Right atrium auricular region (tissue), 2 donors: Measurements from ENCODE around the gene NPRL2. TPM values are rescaled to one million over a fixed set of nuclear protein-coding genes. Genes with fewer than 3 reads are reported as not detected.

Experiments used
- DNase-seq: peaks from one replicate; pipeline ENCODE4 v3.0.0-alpha.2; 2019; ENCODE audit warnings: low spot score
- H3K27ac ChIP-seq, 2 donors: fragments of 200-600 bp; sonication (generic); 1 replicate in 1 of 2; 2 replicates in 1 of 2; pipeline ENCODE4 v1.5.1; 2016 to 2019
- H3K27me3 ChIP-seq, 2 donors: fragments of 200-600 bp; sonication (generic); one replicate each; pipeline versions ENCODE4 v1.5.1 to v1.6.0; 2017 to 2019
- H3K36me3 ChIP-seq: fragments of 200-600 bp; sonication (generic); one replicate; pipeline ENCODE4 v1.5.1; 2016
- H3K4me1 ChIP-seq, 2 donors: fragments of 200-600 bp; sonication (generic); one replicate each; pipeline versions ENCODE4 v1.5.1 to v1.6.0; 2017 to 2019
- H3K4me3 ChIP-seq, 2 donors: fragments of 200-600 bp; sonication (generic); 1 replicate in 1 of 2; 2 replicates in 1 of 2; pipeline ENCODE4 v1.5.1; 2017 to 2019; ENCODE audit warnings: mild to moderate bottlenecking in 1 of 2, moderate library complexity in 1 of 2
- H3K9me3 ChIP-seq, 2 donors: fragments of 200-600 bp; sonication (generic); one replicate each; pipeline ENCODE4 v1.5.1; 2019
- CTCF ChIP-seq, 2 donors: fragments of 200-600 bp; sonication (generic); IDR thresholded peaks; one replicate each; pipeline ENCODE4 v1.5.1; 2019; ENCODE audit warnings: antibody characterized with exemption in 2 of 2
- total RNA-seq, 2 donors: library from RNA; depleted of rRNA; stranded (reverse); fragments of >200 nt; gene quantifications; one replicate each; pipeline ENCODE4 v1.1.0, GENCODE V29; 2016

Gene NPRL2
- total RNA-seq, 2 donors from 2014 or later: 12.5 to 20.3 TPM

GRCh38 chr3:50370594-50370993, 20.0 kb upstream of the NPRL2 start:
- H3K27me3 ChIP-seq: no peaks in the 10 kb centered on the region

GRCh38 chr3:50369012-50369670, 18.6 kb upstream of the NPRL2 start:
- H3K36me3 ChIP-seq: no peaks in the 10 kb centered on the region
- no peak overlapping the region for H3K27ac ChIP-seq
- H3K4me1 ChIP-seq: peaks cover 0 to 13% of the 10 kb centered on the region in 2 donors
- no peak overlapping the region for H3K4me3 ChIP-seq
- DNase-seq: no peak
- no peaks in the 10 kb centered on the region for H3K9me3 ChIP-seq
- TF ChIP-seq CTCF (IDR thresholded peaks at IDR 0.05): no peak
- no peaks in the 10 kb centered on the region for H3K27me3 ChIP-seq

More at GRCh38 chr3:50370594-50370993, 20.0 kb upstream of the NPRL2 start:
- no peak overlapping the region for H3K4me3 ChIP-seq
- H3K27ac ChIP-seq: no peak overlapping the region
- DNase-seq: no peak
- H3K36me3 ChIP-seq: no peaks in the 10 kb centered on the region
- TF ChIP-seq CTCF (IDR thresholded peaks at IDR 0.05): no peak
- H3K9me3 ChIP-seq: no peaks in the 10 kb centered on the region
- no peaks in the 10 kb centered on the region for H3K4me1 ChIP-seq

- no peaks in the 10 kb centered on the region for H3K36me3 ChIP-seq
- H3K4me1 ChIP-seq: peaks cover 0 to 14% of the 10 kb centered on the region in 2 donors
- DNase-seq: no peak
- H3K4me3 ChIP-seq: no peak overlapping the region
- no peaks in the 10 kb centered on the region for H3K27me3 ChIP-seq
- no peaks in the 10 kb centered on the region for H3K9me3 ChIP-seq
- H3K27ac ChIP-seq: no peak overlapping the region
- TF ChIP-seq CTCF (IDR thresholded peaks at IDR 0.05): no peak
These were observed 15.3 kb upstream of the NPRL2 start for GRCh38 chr3:50365842-50366220.

GRCh38 chr3:50365080-50365841, 14.7 kb upstream of the NPRL2 start:
- peak; percentile 82 for DNase-seq

GRCh38 chr3:50364573-50365079, 14.1 kb upstream of the NPRL2 start:
- Histone ChIP-seq H3K36me3 (no peaks in the 10 kb centered on the region), H3K4me1 (peaks cover 0 to 17% of the 10 kb centered on the region in 2 donors), H3K9me3 (no peaks in the 10 kb centered on the region), H3K4me3 (peak overlapping the region; percentile 30 to 58), H3K27ac (peak overlapping the region in 1 of 2 donors; percentile 48), H3K27me3 (no peaks in the 10 kb centered on the region)
- TF ChIP-seq CTCF (IDR thresholded peaks at IDR 0.05): no peak
- no peak for DNase-seq

More at GRCh38 chr3:50365080-50365841, 14.7 kb upstream of the NPRL2 start:
- H3K27me3 ChIP-seq: no peaks in the 10 kb centered on the region
- no peak for TF ChIP-seq CTCF (IDR thresholded peaks at IDR 0.05)
- no peaks in the 10 kb centered on the region for H3K36me3 ChIP-seq
- H3K4me3 ChIP-seq: peak overlapping the region; percentile 30 to 58
- H3K27ac ChIP-seq: peak overlapping the region in 1 of 2 donors; percentile 55
- peaks cover 0 to 14% of the 10 kb centered on the region in 2 donors for H3K4me1 ChIP-seq
- no peaks in the 10 kb centered on the region for H3K9me3 ChIP-seq
